Measurements from ENCODE around the gene MYH14.

MYH14 gene

DNA sequence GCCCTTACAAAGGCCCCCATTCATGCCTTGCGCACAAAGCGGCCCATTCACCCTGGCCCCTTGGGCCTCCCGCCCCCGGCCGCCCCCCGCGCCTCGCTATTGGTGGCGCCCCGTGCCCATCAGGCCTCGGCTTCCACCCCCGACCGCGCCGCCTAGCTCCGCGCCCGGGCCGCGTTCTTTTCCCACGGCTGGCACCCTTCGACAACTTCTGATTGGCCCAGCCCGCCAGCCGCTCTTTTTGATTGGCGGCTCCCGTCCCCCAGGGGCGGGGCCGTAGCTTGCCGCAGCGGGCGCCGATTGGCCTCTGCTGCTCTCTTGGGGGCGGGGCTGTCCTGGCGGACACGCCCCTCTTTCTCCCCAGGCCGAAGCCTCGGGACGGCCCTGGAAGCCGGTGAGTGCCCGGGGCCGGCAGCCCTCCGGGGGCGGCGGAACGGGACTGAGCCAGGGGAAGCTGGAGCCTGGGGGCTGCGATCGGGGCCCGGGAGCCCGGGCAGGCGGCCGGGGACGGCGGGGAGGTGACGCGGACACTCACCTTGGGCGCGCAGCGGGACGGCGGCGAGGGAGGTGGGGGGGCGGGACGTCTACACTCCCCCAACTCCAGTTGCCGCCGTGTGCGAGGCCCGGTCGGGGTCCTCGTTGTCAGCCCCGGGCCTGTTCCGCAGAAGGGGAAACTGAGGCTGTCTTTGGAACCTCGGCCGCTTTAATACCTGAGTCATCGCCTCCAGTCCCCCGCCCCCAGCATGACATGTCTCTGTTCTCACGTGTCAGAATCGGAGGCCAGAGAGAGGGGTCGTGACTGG, at the start of gene MYH14:
MYH14 (plus strand) TSS at position 342 of the 800 bp plus-strand sequence. CDS start 6,744 bp downstream, outside the sequence.
- no peak for DNase-seq (ENCODE audit: low read depth)
- no peak for TF ChIP-seq POLR2A (IDR thresholded peaks at IDR 0.05; ENCODE audit: extremely low read depth, insufficient read length)
- TF ChIP-seq MYC (IDR thresholded peaks at IDR 0.05; ENCODE audit: low read depth, low read length): no peak
- TF ChIP-seq, protein P1, sequence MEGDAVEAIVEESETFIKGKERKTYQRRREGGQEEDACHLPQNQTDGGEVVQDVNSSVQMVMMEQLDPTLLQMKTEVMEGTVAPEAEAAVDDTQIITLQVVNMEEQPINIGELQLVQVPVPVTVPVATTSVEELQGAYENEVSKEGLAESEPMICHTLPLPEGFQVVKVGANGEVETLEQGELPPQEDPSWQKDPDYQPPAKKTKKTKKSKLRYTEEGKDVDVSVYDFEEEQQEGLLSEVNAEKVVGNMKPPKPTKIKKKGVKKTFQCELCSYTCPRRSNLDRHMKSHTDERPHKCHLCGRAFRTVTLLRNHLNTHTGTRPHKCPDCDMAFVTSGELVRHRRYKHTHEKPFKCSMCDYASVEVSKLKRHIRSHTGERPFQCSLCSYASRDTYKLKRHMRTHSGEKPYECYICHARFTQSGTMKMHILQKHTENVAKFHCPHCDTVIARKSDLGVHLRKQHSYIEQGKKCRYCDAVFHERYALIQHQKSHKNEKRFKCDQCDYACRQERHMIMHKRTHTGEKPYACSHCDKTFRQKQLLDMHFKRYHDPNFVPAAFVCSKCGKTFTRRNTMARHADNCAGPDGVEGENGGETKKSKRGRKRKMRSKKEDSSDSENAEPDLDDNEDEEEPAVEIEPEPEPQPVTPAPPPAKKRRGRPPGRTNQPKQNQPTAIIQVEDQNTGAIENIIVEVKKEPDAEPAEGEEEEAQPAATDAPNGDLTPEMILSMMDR (IDR thresholded peaks at IDR 0.05; ENCODE audit: low read depth, low read length): no peak
- TF ChIP-seq, protein P2, sequence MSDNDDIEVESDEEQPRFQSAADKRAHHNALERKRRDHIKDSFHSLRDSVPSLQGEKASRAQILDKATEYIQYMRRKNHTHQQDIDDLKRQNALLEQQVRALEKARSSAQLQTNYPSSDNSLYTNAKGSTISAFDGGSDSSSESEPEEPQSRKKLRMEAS (IDR thresholded peaks at IDR 0.05; ENCODE audit: low read depth, low read length): no peak
- H3K4me3 ChIP-seq (ENCODE audit: low read depth, low read length): no peak within 1 kb of the TSS

DNA sequence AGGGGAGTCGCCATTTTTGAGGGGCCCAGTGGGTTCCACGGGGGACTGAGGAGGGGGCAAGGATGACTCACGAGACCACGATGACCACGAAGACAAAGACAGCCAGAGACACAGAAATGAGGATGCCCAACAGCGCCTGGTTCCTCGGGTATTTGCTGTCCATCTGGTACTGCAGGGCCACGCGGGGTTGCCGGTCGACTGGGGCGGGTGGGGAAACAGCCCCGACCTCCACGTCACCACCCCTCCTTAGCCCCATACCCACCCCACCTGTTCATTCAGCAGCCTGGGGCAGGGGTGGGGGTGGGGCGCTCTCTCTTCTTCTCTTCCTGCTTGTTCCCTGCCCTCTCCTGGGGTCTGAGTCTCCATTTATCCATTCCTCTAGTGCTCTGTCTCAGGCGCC, 48.9 kb upstream of the MYH14 start:
- TF ChIP-seq POLR2A (IDR thresholded peaks at IDR 0.05; ENCODE audit: extremely low read depth, insufficient read length) (no peak), MYC (IDR thresholded peaks at IDR 0.05; ENCODE audit: low read depth, low read length) (no peak)
- TF ChIP-seq, protein P1 (IDR thresholded peaks at IDR 0.05; ENCODE audit: low read depth, low read length): no peak
- TF ChIP-seq, protein P2 (IDR thresholded peaks at IDR 0.05; ENCODE audit: low read depth, low read length): no peak
- no peak for DNase-seq (ENCODE audit: low read depth)
- H3K4me3 ChIP-seq (ENCODE audit: low read depth, low read length): no peak overlapping the region

DNA sequence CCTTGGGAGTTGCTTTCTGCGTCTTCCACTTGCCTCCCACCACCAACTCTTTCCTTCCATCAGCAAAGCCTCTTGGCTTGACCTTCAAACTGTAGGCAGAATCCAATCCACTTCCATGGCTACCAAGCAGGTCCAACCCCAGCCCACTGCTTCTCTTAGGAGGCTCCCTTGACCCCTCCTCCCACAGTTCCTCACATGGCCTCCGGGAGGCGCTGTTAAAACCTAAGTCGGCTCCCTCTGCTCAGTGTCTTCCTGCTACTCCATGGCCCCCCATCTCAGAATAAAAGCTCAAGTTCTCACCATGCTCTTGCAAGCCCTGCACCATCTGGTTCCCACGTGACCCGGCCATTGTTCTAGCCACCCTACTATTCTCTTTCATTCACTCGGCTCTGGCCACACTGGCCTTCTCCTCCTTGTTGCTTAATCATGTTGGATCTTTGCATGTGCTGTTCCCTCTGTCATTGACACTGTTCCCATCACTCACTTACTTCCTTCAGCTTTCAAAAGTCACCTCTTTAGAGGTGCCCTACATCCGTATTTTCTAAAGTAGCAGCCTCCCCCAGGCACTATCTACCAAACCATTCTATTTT, 47.8 kb upstream of the MYH14 start:
- TF ChIP-seq POLR2A (IDR thresholded peaks at IDR 0.05; ENCODE audit: extremely low read depth, insufficient read length): no peak
- TF ChIP-seq, protein P1 (IDR thresholded peaks at IDR 0.05; ENCODE audit: low read depth, low read length): peak; percentile 29
- no peak for DNase-seq (ENCODE audit: low read depth)

DNA sequence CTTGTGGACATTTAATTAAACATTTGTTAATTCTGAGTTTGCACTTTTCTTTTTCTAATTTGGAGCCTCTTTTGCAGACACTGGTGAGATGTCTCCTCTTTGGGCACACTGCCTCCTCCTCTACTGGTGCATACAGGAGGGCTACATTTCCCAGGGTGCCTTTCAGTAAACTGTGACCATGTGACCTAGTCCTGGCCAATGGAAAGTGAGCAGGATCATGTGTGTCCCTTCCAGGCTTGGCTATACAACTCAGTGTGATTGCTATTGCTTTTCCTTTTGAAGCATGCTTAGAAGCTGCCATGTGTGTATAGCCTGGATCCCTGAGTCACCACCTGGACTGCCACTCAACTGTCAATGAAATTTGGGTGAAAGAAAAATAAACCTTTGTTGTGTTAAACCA, 44.8 kb upstream of the MYH14 start:
- no peak for DNase-seq (ENCODE audit: low read depth)
- TF ChIP-seq, protein P1 (IDR thresholded peaks at IDR 0.05; ENCODE audit: low read depth, low read length): no peak
- TF ChIP-seq, protein P2 (IDR thresholded peaks at IDR 0.05; ENCODE audit: low read depth, low read length): no peak
- TF ChIP-seq MYC (IDR thresholded peaks at IDR 0.05; ENCODE audit: low read depth, low read length) (no peak), POLR2A (IDR thresholded peaks at IDR 0.05; ENCODE audit: extremely low read depth, insufficient read length) (no peak)
- no peak overlapping the region for H3K4me3 ChIP-seq (ENCODE audit: low read depth, low read length)

More for the DNA sequence above, 47.8 kb upstream of the MYH14 start:
- H3K4me3 ChIP-seq (ENCODE audit: low read depth, low read length): no peak overlapping the region

DNA sequence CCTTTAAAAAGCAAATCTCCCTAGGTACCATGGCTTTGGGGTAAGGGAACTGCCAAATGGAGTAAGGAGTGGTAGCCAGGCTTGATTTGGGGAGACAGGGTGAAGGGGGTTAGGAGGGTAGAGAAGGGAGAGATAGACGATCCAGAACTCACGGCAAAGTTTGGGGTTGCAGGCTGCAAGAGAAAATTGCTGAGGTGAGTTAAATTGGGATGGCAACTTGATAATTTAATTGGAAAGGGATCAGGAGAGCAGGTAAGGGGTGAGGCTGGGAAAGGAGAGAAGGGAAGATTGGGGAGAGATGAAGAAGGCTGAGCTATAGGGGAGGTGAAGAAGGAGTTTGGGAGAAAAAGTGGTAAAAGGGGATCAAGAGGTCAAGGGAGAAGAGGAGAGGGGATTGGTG, 44.3 kb upstream of the MYH14 start:
- H3K4me3 ChIP-seq (ENCODE audit: low read depth, low read length): no peak overlapping the region
- TF ChIP-seq POLR2A (IDR thresholded peaks at IDR 0.05; ENCODE audit: extremely low read depth, insufficient read length): no peak
- TF ChIP-seq MYC (IDR thresholded peaks at IDR 0.05; ENCODE audit: low read depth, low read length): no peak
- TF ChIP-seq, protein P1 (IDR thresholded peaks at IDR 0.05; ENCODE audit: low read depth, low read length): no peak
- TF ChIP-seq, protein P2 (IDR thresholded peaks at IDR 0.05; ENCODE audit: low read depth, low read length): no peak
- DNase-seq (ENCODE audit: low read depth): no peak
